Thoracic aorta (tissue), 2 donors: ENCODE data around the gene PUS3. TPM values are rescaled to one million over a fixed set of nuclear protein-coding genes. Genes with fewer than 3 reads are reported as not detected.

ENCODE experiments used
- ATAC-seq: fragments of 150-250 bp; one replicate; pipeline ENCODE4 v1.8.0; 2017; ENCODE audit warnings: low read depth; ENCODE audit not compliant: insufficient number of reproducible peaks, low FRiP score
- DNase-seq: peaks from one replicate; pipeline ENCODE4 v3.0.0-alpha.2; 2020; ENCODE audit warnings: low spot score
- H3K27ac ChIP-seq, 2 donors: fragments of 200-600 bp; sonication (generic); 1 replicate in 1 of 2; 2 replicates in 1 of 2; pipeline ENCODE4 v1.5.1; 2016; ENCODE audit warnings: mild to moderate bottlenecking in 2 of 2, moderate library complexity in 2 of 2
- H3K27me3 ChIP-seq: fragments of 200-600 bp; sonication (generic); replicated peaks from 2 replicates; pipeline ENCODE4 v1.6.0; 2016; ENCODE audit warnings: mild to moderate bottlenecking; ENCODE audit not compliant: insufficient read depth
- H3K36me3 ChIP-seq: fragments of 200-600 bp; sonication (generic); one replicate; pipeline ENCODE4 v1.5.1; 2016
- H3K4me1 ChIP-seq, 2 donors: fragments of 200-600 bp; sonication (generic); 1 replicate in 1 of 2; 2 replicates in 1 of 2; pipeline versions ENCODE4 v1.5.1 to v1.6.0; 2016; ENCODE audit warnings: low read depth in 2 of 2, mild to moderate bottlenecking in 1 of 2; ENCODE audit not compliant: control insufficient read depth in 1 of 2
- H3K4me3 ChIP-seq: fragments of 200-600 bp; sonication (generic); 2 replicates; pipeline ENCODE4 v1.5.1; 2016; ENCODE audit warnings: mild to moderate bottlenecking
- H3K9me3 ChIP-seq: fragments of 200-600 bp; sonication (generic); 2 replicates; pipeline ENCODE4 v1.5.1; 2016
- total RNA-seq, 2 donors: library from RNA; depleted of rRNA; stranded (reverse); fragments of >200 nt; gene quantifications; one replicate each; pipeline versions ENCODE4 v1.1.0 to v1.2.3, GENCODE V29; 2016
- TF ChIP-seq, protein P1 (sequence below): fragments of 200-600 bp; sonication (generic); IDR thresholded peaks from one replicate; pipeline ENCODE4 v1.5.1; 2019; ENCODE audit warnings: antibody characterized with exemption

PUS3 gene
- total RNA-seq, 2 donors from 2014 or later, result 1.6 to 16.9 TPM

- H3K9me3 ChIP-seq, result no peaks in the 10 kb centered on the region
- H3K4me3 ChIP-seq, result no peak within 1 kb of the TSS
- no peaks in the 10 kb centered on the region for H3K4me1 ChIP-seq
- no peaks in the 10 kb centered on the region for H3K36me3 ChIP-seq
- ATAC-seq (no peak), DNase-seq (no peak)
- H3K27ac ChIP-seq, result no peak within 1 kb of the TSS
- no peaks in the 10 kb centered on the region for H3K27me3 ChIP-seq
- TF ChIP-seq, protein P1, sequence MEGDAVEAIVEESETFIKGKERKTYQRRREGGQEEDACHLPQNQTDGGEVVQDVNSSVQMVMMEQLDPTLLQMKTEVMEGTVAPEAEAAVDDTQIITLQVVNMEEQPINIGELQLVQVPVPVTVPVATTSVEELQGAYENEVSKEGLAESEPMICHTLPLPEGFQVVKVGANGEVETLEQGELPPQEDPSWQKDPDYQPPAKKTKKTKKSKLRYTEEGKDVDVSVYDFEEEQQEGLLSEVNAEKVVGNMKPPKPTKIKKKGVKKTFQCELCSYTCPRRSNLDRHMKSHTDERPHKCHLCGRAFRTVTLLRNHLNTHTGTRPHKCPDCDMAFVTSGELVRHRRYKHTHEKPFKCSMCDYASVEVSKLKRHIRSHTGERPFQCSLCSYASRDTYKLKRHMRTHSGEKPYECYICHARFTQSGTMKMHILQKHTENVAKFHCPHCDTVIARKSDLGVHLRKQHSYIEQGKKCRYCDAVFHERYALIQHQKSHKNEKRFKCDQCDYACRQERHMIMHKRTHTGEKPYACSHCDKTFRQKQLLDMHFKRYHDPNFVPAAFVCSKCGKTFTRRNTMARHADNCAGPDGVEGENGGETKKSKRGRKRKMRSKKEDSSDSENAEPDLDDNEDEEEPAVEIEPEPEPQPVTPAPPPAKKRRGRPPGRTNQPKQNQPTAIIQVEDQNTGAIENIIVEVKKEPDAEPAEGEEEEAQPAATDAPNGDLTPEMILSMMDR, result no peak
Measured at GRCh38 chr11:125945797-125946520, 43.0 kb upstream of the PUS3 start, which contains the start of gene VSIG10L2. Gene VSIG10L2, plus strand, starts transcription at chr11:125946044. Its CDS starts 12 bp downstream, at chr11:125946056.

DNA sequence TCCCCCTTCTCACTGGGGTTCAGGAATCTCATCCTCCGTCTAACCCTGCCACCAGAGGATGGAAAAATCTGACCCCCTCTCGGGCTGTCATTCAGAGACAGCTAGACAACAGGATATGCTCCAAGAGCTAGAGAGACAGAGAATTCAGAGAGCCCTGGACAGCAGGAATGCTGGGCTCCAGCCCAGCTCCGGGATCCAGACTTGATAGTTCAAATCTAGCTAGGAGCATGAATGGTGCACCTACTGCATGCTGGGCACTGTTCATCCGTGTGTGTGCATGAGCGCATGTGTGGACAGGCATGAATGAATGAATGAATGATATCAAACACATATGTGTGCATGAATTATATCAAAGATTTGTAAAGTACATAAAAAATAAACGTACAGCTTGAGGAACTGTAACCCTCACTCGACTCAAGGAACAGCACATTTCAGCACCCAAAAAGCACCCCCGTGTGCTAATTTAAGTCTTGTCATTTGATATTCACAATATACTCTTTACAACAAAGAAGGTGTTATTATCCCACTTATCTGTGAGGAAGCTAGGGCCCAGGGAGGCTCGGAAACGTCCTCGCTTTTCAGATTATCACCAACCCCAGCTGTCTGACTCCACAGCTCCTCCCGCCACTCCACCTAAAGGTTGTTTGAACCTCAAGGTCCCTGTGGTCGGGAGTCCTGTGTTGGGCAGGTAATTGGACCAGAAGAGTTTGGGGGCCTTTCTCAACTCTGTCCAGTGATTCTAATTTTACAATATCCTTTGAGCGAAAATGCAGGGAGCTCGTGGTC, 42.2 kb upstream of the PUS3 start:
- no peak overlapping the region for H3K4me3 ChIP-seq
- ATAC-seq (no peak), DNase-seq (no peak)
- H3K27ac ChIP-seq, result no peak overlapping the region
- H3K36me3 ChIP-seq, result no peaks in the 10 kb centered on the region
- no peaks in the 10 kb centered on the region for H3K27me3 ChIP-seq
- TF ChIP-seq, protein P1, result no peak
- H3K4me1 ChIP-seq, result no peaks in the 10 kb centered on the region
- no peaks in the 10 kb centered on the region for H3K9me3 ChIP-seq

- Histone ChIP-seq H3K36me3 (no peaks in the 10 kb centered on the region), H3K4me1 (no peaks in the 10 kb centered on the region), H3K27me3 (no peaks in the 10 kb centered on the region), H3K4me3 (no peak overlapping the region), H3K9me3 (no peaks in the 10 kb centered on the region), H3K27ac (no peak overlapping the region)
- TF ChIP-seq, protein P1, result no peak
- ATAC-seq, result no peak
- DNase-seq, result no peak
Measured at GRCh38 chr11:125944350-125945010, 41.5 kb upstream of the PUS3 start.

GRCh38 chr11:125943661-125944349, 40.8 kb upstream of the PUS3 start:
- Histone ChIP-seq H3K4me3 (no peak overlapping the region), H3K36me3 (no peaks in the 10 kb centered on the region), H3K9me3 (no peaks in the 10 kb centered on the region), H3K27me3 (no peaks in the 10 kb centered on the region), H3K4me1 (no peaks in the 10 kb centered on the region), H3K27ac (no peak overlapping the region)
- ATAC-seq (no peak), DNase-seq (no peak)
- TF ChIP-seq, protein P1, result no peak
